Cardiac muscle cell (in vitro differentiated cells and primary cell): ENCODE measurements around the gene B4GALNT1. TPM values are rescaled to one million over a fixed set of nuclear protein-coding genes. Genes with fewer than 3 reads are reported as not detected.
A peak's percentile ranks its signal among the peaks of the same experiment; 100 is the strongest.
"Not testable (repeated sequence)": the region's sequence is repeated elsewhere in the genome, so short reads cannot be mapped to it uniquely, and the experiment has no call there.

ENCODE experiments used
- DNase-seq, 2 donors: peaks; one replicate each; pipeline versions ENCODE4 v3.0.0 to v3.0.0-alpha.2; 2010 to 2017; ENCODE audit warnings: low read depth in 1 of 2, low spot score in 1 of 2
- H3K27ac ChIP-seq: fragments of 200-600 bp; sonication (generic); 2 replicates; pipeline ENCODE4 v1.5.1; 2016
- H3K27me3 ChIP-seq: fragments of 200-600 bp; sonication (generic); 2 replicates; pipeline ENCODE4 v1.6.0; 2016; ENCODE audit warnings: control low read depth
- H3K36me3 ChIP-seq: fragments of 200-600 bp; sonication (generic); 2 replicates; pipeline ENCODE4 v1.5.1; 2016; ENCODE audit warnings: control low read depth
- H3K4me1 ChIP-seq: fragments of 200-600 bp; sonication (generic); 2 replicates; pipeline ENCODE4 v1.8.1; 2017; ENCODE audit warnings: low read depth, mild to moderate bottlenecking, mixed run types
- H3K4me3 ChIP-seq: fragments of 200-600 bp; sonication (generic); 2 replicates; pipeline ENCODE4 v1.5.1; 2016; ENCODE audit warnings: mild to moderate bottlenecking
- H3K9me3 ChIP-seq: fragments of 200-600 bp; sonication (generic); 2 replicates; pipeline ENCODE4 v1.5.1; 2017; ENCODE audit warnings: low read depth, mild to moderate bottlenecking, control low read depth
- CTCF ChIP-seq: IDR thresholded peaks from 2 replicates; pipeline ENCODE4 v1.5.1; 2012; ENCODE audit warnings: low read depth, mild to moderate bottlenecking, low read length
- polyA plus RNA-seq: library from polyadenylated mRNA; unstranded; fragments of >200 nt; fragmentation: Nextera tagmentation; extraction: Ambion mirVana; gene quantifications from 2 replicates; pipeline ENCODE4 v1.2.1, GENCODE V29; 2016
- total RNA-seq: library from RNA; depleted of rRNA; stranded (reverse); fragments of >200 nt; gene quantifications from 2 replicates; pipeline ENCODE4 v1.2.3, GENCODE V29; 2016

Gene B4GALNT1
- total and polyA plus RNA-seq, 2 experiments from 2014 or later: 0.29 TPM; not detected in 1

GRCh38 chr12:57666897-57667296 is 33.9 kb upstream of the B4GALNT1 start:
- H3K9me3 ChIP-seq: no peaks in the 10 kb centered on the region
- no peak for DNase-seq
- no peak overlapping the region for H3K4me3 ChIP-seq
- H3K27ac ChIP-seq: no peak overlapping the region
- no peak for TF ChIP-seq CTCF
- no peaks in the 10 kb centered on the region for H3K4me1 ChIP-seq
- H3K36me3 ChIP-seq: no peaks in the 10 kb centered on the region
- no peaks in the 10 kb centered on the region for H3K27me3 ChIP-seq

- not testable (repeated sequence) for H3K4me1 ChIP-seq, H3K4me3 ChIP-seq, H3K27ac ChIP-seq, H3K36me3 ChIP-seq, DNase-seq, H3K9me3 ChIP-seq, H3K27me3 ChIP-seq
Measured at GRCh38 chr12:57665066-57665820, 32.2 kb upstream of the B4GALNT1 start.

GRCh38 chr12:57661376-57661775 is 28.4 kb upstream of the B4GALNT1 start:
- H3K4me3 ChIP-seq: no peak overlapping the region
- no peaks in the 10 kb centered on the region for H3K36me3 ChIP-seq
- DNase-seq: no peak
- no peak overlapping the region for H3K27ac ChIP-seq
- H3K27me3 ChIP-seq: no peaks in the 10 kb centered on the region
- H3K9me3 ChIP-seq: no peaks in the 10 kb centered on the region
- TF ChIP-seq CTCF: no peak
- no peaks in the 10 kb centered on the region for H3K4me1 ChIP-seq

- no peak for TF ChIP-seq CTCF
- no peak overlapping the region for H3K4me3 ChIP-seq
- H3K36me3 ChIP-seq: no peaks in the 10 kb centered on the region
- no peaks in the 10 kb centered on the region for H3K27me3 ChIP-seq
- H3K9me3 ChIP-seq: no peaks in the 10 kb centered on the region
- H3K4me1 ChIP-seq: no peaks in the 10 kb centered on the region
- H3K27ac ChIP-seq: no peak overlapping the region
- no peak for DNase-seq
Measured at GRCh38 chr12:57658890-57659289, 25.9 kb upstream of the B4GALNT1 start.

- Histone ChIP-seq H3K4me1 (no peaks in the 10 kb centered on the region), H3K4me3 (no peak overlapping the region), H3K27me3 (no peaks in the 10 kb centered on the region), H3K27ac (no peak overlapping the region), H3K9me3 (no peaks in the 10 kb centered on the region), H3K36me3 (no peaks in the 10 kb centered on the region)
- DNase-seq: peak in 1 of 2 donors; percentile 73
- TF ChIP-seq CTCF: no peak
Measured at GRCh38 chr12:57657744-57658143, 24.7 kb upstream of the B4GALNT1 start.

GRCh38 chr12:57656408-57656807 is 23.4 kb upstream of the B4GALNT1 start:
- DNase-seq, H3K4me3 ChIP-seq, H3K27me3 ChIP-seq: not testable (repeated sequence)

More at GRCh38 chr12:57656408-57656807, 23.4 kb upstream of the B4GALNT1 start:
- H3K36me3 ChIP-seq, H3K9me3 ChIP-seq, H3K4me1 ChIP-seq, H3K27ac ChIP-seq: not testable (repeated sequence)
